HG03571 (cell line): Measurements from ENCODE around the gene CCDC78.

Source experiments
- ATAC-seq: cut with Tn5 transposase; IDR thresholded peaks from one replicate; pipeline ENCODE4 v1.9.1; 2021; ENCODE audit not compliant: unreplicated experiment

CCDC78 gene

GRCh38 chr16:726438-727290 lies at the start of gene CCDC78, which contains the start of gene HAGHL:
TSS of gene CCDC78 (minus strand) at chr16:726443. CDS start at chr16:726367, 76 bp downstream.
TSS of gene HAGHL (plus strand) at chr16:727106. CDS start at chr16:727510, 404 bp downstream.
- no peak for ATAC-seq

- ATAC-seq: no peak
Measured at GRCh38 chr16:775236-775796, 49.1 kb upstream of the CCDC78 start.

GRCh38 chr16:774086-775001 lies 48.1 kb upstream of the CCDC78 start:
- ATAC-seq: no peak

GRCh38 chr16:772959-773358 lies 46.7 kb upstream of the CCDC78 start:
- no peak for ATAC-seq

GRCh38 chr16:770411-770810 lies 44.2 kb upstream of the CCDC78 start:
- no peak for ATAC-seq

GRCh38 chr16:769934-770333 lies 43.7 kb upstream of the CCDC78 start:
- no peak for ATAC-seq

- ATAC-seq: no peak
Measured at GRCh38 chr16:769184-769784, 43.0 kb upstream of the CCDC78 start.

GRCh38 chr16:768428-768827 lies 42.2 kb upstream of the CCDC78 start:
- ATAC-seq: no peak

GRCh38 chr16:767743-768235 lies 41.5 kb upstream of the CCDC78 start:
- ATAC-seq: no peak

- no peak for ATAC-seq
Measured at GRCh38 chr16:766820-767640, 40.8 kb upstream of the CCDC78 start.

GRCh38 chr16:766008-766819 lies 40.0 kb upstream of the CCDC78 start:
- no peak for ATAC-seq

GRCh38 chr16:765488-765865 lies 39.2 kb upstream of the CCDC78 start:
- no peak for ATAC-seq

GRCh38 chr16:764848-765487 lies 38.7 kb upstream of the CCDC78 start:
- no peak for ATAC-seq

- no peak for ATAC-seq
Measured at GRCh38 chr16:764184-764750, 38.0 kb upstream of the CCDC78 start.

- ATAC-seq: no peak
Measured at GRCh38 chr16:763369-764183, 37.3 kb upstream of the CCDC78 start.

GRCh38 chr16:762595-763268 lies 36.5 kb upstream of the CCDC78 start:
- no peak for ATAC-seq
